Naive B cell (primary cell): ENCODE results near the gene FHIT. TPM values are rescaled to one million over a fixed set of nuclear protein-coding genes. Genes with fewer than 3 reads are reported as not detected.

ENCODE experiments used
- ATAC-seq, 2 donors: fragments of 150-1000 bp; cut with Tn5 transposase; 2 replicates each; pipeline ENCODE4 v1.10.0; 2021; ENCODE audit warnings: low read depth in 2 of 2, mild to moderate bottlenecking in 2 of 2, moderate library complexity in 2 of 2
- DNase-seq: peaks from one replicate; pipeline ENCODE4 v3.0.0; 2022
- H3K27ac Mint-ChIP-seq, 6 donors: one replicate each; pipeline ENCODE4 v1.8.0; 2020 to 2022; ENCODE audit warnings: mild to moderate bottlenecking in 6 of 6, mixed read lengths in 6 of 6, moderate library complexity in 5 of 6, inconsistent platforms in 2 of 6
- H3K27me3 Mint-ChIP-seq, 3 donors: one replicate each; pipeline ENCODE4 v1.8.0; 2021 to 2022; ENCODE audit warnings: mixed read lengths in 3 of 3, mild to moderate bottlenecking in 1 of 3
- H3K36me3 Mint-ChIP-seq, 2 donors: one replicate each; pipeline ENCODE4 v1.8.0; 2020 to 2022; ENCODE audit warnings: mixed read lengths in 2 of 2, inconsistent platforms in 1 of 2, mild to moderate bottlenecking in 1 of 2
- H3K4me1 Mint-ChIP-seq, 3 donors: one replicate each; pipeline ENCODE4 v1.8.0; 2020 to 2022; ENCODE audit warnings: mixed read lengths in 3 of 3, inconsistent platforms in 1 of 3, mild to moderate bottlenecking in 1 of 3, moderate library complexity in 1 of 3
- H3K4me3 Mint-ChIP-seq, 8 donors: one replicate each; pipeline ENCODE4 v1.8.0; 2020 to 2022; ENCODE audit warnings: mild to moderate bottlenecking in 8 of 8, mixed read lengths in 8 of 8, moderate library complexity in 8 of 8, inconsistent platforms in 2 of 8
- H3K9me3 Mint-ChIP-seq, 7 donors: one replicate each; pipeline ENCODE4 v1.8.0; 2020 to 2022; ENCODE audit warnings: mixed read lengths in 7 of 7, mild to moderate bottlenecking in 5 of 7, inconsistent platforms in 2 of 7, moderate library complexity in 1 of 7
- polyA plus RNA-seq, 6 donors: library from polyadenylated mRNA; unstranded; fragments of 300-500 nt; fragmentation: Illumina TruSeq; gene quantifications; one replicate each; pipeline ENCODE4 v1.2.3, GENCODE V29; 2021; ENCODE audit warnings: low read depth in 6 of 6

Gene FHIT
- polyA plus RNA-seq: 10 to 100 TPM in 2 of 6 donors, 1 to 10 TPM in 4; 3.2 to 12.6 (median 7.1) TPM

DNA sequence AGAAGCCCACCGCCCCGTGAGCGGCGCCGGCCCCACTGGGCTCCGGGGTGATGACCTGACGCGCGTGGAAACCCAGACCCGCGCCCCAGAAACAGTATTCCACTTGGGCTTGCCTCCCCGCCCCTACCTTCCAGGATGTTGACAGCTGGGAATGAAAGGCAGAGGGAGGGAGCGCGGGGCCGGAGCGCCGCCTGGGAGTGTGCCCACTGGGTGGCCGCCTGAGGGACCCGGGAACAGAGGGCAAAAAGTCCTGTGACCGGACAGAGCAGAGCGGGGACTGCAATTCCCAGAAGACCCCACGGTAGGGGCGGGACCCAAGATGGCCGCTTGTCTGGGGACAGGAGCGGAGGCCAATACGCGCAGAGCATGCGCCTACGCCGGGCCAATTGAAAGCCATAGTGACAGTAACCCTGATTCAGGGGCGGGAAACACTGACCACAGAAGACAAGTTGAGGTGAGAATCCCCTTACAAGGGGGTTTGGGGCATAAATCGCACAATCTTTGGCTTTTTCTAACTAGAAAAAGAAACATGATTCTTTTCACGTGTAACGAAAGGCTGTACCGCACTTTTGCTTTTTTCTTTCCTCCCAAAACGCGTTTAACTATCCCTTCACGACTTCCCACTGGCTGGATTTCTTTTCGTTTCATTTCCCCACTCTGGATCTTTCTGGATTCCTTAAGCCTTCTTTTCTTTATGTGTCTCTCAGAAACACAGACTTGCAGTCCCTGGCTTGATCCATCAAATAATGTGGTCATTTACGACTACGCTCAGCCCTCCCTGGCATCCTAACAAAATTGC is at the start of gene FHIT:
Gene FHIT, minus strand, starts transcription at position 279 of the 799 bp plus-strand sequence.
- Mint-ChIP-seq H3K4me3 (peak within 1 kb of the TSS; percentile 84 to 98 (median 95)), H3K36me3 (no peaks in the 10 kb centered on the region), H3K9me3 (no peaks in the 10 kb centered on the region), H3K4me1 (peaks cover 22 to 25% (median 25%) of the 10 kb centered on the region in 3 donors), H3K27me3 (peaks cover 7 to 10% (median 8%) of the 10 kb centered on the region in 3 donors), H3K27ac (peak within 1 kb of the TSS; percentile 50 to 98 (median 88))
- ATAC-seq (peak; percentile 87 to 89), DNase-seq (peak; percentile 89)

DNA sequence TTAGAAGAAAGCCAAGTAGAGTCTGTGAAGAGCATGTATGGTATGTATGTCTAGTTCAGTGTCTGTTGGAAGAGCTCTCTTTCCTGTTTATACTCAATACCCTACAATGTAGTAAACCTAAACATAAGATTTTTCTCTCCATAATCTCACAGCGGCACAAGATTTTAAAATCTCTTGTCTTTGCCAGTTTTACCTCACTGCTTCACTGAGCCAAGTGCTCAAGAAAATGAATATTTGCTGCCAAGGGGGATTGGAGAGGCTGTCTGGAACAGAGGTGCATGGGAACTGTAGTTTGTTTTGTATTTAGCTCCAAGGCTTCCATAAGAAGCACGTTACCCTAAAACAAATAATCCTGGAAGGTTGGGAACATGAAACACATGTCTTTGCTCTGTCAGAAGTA is 49.5 kb upstream of the FHIT start:
- Mint-ChIP-seq H3K4me3 (no peak overlapping the region), H3K9me3 (peaks cover 0 to 4% (median under 1%) of the 10 kb centered on the region in 7 donors), H3K36me3 (no peaks in the 10 kb centered on the region), H3K27me3 (peaks cover 0 to 8% (median under 1%) of the 10 kb centered on the region in 3 donors), H3K27ac (no peak overlapping the region), H3K4me1 (no peaks in the 10 kb centered on the region)
- ATAC-seq (no peak), DNase-seq (no peak)

DNA sequence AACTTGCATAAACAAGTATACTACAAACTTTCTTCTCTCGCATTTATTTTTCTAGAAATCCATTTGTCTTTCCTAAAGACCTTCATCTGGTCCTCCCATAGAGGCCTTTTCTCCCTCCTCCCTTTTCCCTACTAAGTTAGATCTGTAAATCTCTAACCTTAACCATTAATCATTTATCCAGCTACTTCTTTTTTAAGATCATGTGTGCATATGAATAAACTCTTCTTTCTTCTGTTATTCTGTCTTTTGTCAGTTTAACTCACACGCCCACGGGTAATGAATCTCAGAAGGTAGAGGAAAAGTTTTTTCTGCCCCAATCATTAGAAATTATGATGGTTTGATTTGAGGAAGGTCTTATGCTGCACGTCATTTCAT is 48.7 kb upstream of the FHIT start:
- Mint-ChIP-seq H3K27me3 (peaks cover 0 to 8% (median 0%) of the 10 kb centered on the region in 3 donors), H3K27ac (no peak overlapping the region), H3K36me3 (no peaks in the 10 kb centered on the region), H3K4me3 (no peak overlapping the region), H3K9me3 (peaks cover 0 to 2% (median 0%) of the 10 kb centered on the region in 7 donors), H3K4me1 (no peaks in the 10 kb centered on the region)
- DNase-seq (no peak), ATAC-seq (no peak)

DNA sequence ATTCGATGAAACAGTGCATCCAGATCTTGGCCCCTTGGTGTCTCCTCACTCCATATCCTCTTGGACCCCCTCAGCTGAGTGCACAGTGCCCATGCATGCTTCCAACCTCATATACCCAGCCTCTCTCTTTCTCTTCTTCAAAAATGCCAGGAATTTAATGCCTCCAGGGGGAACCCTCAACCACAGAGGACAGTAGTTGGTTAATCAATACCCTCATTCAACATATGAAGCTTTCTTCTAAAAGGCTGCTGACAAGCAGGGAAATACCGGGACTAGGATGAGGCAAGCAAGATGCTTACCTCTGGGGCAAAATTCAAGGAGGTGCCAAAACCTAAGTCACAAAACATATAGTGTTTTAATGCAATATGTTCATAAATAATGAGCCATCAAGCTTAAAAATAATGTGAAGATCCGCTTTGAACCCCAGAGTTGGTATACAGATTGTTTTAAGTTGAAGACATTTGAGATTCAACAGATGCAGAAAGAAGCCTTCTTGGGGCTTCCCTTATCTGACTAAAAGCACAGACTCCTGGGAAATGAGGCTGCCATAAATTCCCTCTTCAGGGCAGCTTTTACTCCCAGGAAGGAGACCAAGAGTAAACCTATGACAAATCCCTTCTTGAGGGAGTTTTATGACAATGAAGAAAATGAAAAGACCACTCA is 48.2 kb upstream of the FHIT start:
- DNase-seq (no peak), ATAC-seq (no peak)
- Mint-ChIP-seq H3K4me3 (no peak overlapping the region), H3K9me3 (no peaks in the 10 kb centered on the region), H3K27me3 (peaks cover 0 to 4% (median 0%) of the 10 kb centered on the region in 3 donors), H3K27ac (no peak overlapping the region), H3K36me3 (no peaks in the 10 kb centered on the region), H3K4me1 (no peaks in the 10 kb centered on the region)

DNA sequence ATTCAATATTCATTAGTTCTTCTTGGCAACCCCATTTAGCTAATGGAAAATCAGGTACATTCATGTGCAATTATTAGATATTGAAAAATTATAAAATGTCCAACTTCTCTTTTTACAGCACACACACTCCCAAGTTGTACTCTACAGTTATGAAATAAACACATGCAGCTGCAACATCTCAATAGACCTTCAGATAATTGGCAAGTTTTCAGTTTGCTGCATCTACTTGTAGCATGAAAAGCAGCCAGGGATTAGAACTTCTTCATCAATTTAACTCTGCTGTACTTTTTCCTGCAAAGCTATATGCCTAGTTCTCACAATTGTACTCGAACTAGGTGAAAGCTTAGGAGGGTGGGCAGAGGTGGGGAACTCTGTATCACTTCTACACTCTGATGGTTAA is 46.6 kb upstream of the FHIT start:
- Mint-ChIP-seq H3K9me3 (no peaks in the 10 kb centered on the region), H3K4me1 (no peaks in the 10 kb centered on the region), H3K36me3 (no peaks in the 10 kb centered on the region), H3K4me3 (no peak overlapping the region), H3K27me3 (no peaks in the 10 kb centered on the region), H3K27ac (no peak overlapping the region)
- no peak for DNase-seq
- ATAC-seq: no peak

DNA sequence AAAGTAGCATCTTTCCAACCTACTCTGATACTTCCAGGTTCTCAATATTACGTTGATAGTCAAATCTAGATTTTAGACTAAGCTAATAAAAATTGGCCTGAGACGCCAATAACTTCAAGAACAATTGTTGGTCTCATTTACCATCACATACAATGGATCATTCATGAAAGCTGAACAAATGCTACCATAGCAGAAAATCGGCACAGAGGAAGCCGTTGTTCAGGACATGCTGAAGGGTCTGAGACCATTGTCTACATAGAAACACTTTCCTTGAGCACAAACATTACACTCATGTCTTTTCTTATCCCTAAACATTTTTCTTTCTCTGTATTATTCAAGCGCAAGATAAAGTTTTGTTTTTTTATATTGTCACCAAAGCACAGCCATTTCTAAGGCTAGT is 37.2 kb upstream of the FHIT start:
- no peak for ATAC-seq
- DNase-seq: no peak
- H3K27ac Mint-ChIP-seq: no peak overlapping the region
- H3K4me1 Mint-ChIP-seq: no peaks in the 10 kb centered on the region
- peaks cover 0 to 2% (median 0%) of the 10 kb centered on the region in 7 donors for H3K9me3 Mint-ChIP-seq
- no peaks in the 10 kb centered on the region for H3K36me3 Mint-ChIP-seq
- no peak overlapping the region for H3K4me3 Mint-ChIP-seq
- peaks cover 0 to 10% (median 0%) of the 10 kb centered on the region in 3 donors for H3K27me3 Mint-ChIP-seq

DNA sequence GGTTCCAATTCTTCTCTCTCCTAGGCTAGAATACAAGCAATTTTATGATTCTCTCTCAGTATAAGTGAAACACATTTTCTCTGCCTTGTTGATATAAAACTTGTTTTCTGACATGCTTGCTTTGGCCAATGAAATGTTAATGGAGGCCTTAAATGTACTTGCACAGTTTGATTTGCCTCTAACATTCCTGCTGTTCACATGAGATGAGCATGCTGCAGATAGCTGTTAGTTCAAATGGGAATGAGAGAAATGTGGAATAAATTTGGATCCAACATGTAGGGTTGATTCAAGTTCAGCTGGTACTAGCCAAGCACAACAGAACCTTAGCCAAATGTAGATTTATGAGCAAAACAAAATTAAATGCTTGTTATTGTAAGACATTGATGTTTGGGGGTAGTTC is 32.6 kb upstream of the FHIT start:
- H3K27ac Mint-ChIP-seq: no peak overlapping the region
- ATAC-seq: no peak
- no peak for DNase-seq

DNA sequence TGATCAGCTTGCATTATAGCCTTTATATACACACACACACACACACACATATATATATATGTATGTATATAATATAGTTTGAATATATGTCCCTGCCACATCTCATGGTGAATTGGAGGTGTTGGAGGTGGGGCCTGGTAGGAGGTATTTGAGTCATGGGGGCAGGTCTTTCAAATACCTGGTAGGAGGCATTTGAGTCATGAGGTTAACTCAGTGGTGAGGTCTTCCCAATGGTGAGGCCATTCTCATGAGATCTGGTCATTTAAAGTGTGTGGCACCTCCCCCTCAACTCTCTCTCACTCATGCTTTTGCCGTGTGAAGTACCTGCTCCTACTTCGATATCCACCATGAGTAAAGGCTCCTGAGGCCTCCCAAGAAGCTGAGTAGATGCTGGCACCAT is 27.5 kb upstream of the FHIT start:
- ATAC-seq: no peak
- peaks cover 0 to 2% (median 0%) of the 10 kb centered on the region in 7 donors for H3K9me3 Mint-ChIP-seq

More for the DNA sequence above, 32.6 kb upstream of the FHIT start:
- no peaks in the 10 kb centered on the region for H3K4me1 Mint-ChIP-seq
- no peaks in the 10 kb centered on the region for H3K27me3 Mint-ChIP-seq
- no peaks in the 10 kb centered on the region for H3K9me3 Mint-ChIP-seq
- no peak overlapping the region for H3K4me3 Mint-ChIP-seq
- H3K36me3 Mint-ChIP-seq: no peaks in the 10 kb centered on the region

DNA sequence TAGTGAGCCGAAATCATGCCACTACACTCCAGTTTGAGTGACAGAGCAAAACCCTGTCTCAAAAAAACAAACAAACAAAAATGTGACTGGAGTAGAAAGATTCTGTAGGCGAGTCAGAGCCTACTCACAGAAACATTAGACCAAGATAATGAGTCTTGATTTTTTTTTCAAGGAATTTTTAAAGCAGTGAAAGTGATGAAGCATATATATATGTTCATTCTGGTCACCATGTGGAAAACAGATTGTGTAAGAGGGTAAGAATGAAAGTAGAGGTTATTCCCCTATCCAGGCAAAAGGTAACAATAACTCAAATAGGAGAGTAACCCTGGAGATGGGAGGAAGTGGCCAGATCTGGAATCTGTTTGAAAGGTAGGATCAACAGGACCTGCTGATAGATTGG is 26.2 kb upstream of the FHIT start:
- Mint-ChIP-seq H3K36me3 (no peaks in the 10 kb centered on the region), H3K9me3 (peaks cover 0 to 2% (median 0%) of the 10 kb centered on the region in 7 donors)

More for the DNA sequence above, 27.5 kb upstream of the FHIT start:
- Mint-ChIP-seq H3K36me3 (no peaks in the 10 kb centered on the region), H3K4me1 (peaks cover 0 to 6% (median 0%) of the 10 kb centered on the region in 3 donors), H3K27me3 (peaks cover 0 to 17% (median 5%) of the 10 kb centered on the region in 3 donors), H3K27ac (no peak overlapping the region), H3K4me3 (no peak overlapping the region)
- no peak for DNase-seq

DNA sequence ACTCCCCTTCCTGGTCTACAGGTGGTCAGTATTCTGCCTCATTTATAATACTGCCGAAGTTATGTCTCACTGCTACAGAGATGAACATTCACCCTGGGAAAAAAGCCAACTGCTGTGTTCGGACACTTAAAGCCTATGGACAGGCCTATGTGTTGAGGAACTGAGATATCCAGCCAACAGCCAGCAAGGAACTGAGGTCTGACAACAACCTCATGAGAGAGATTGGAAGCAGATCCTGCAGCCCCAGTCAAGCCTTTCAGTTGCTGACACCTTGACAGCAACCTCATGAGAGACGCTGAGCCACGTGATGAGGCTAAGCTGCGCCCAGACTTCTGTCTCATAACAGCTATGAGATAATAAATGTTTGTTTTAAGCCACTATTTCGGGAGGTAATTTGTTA is 18.2 kb upstream of the FHIT start:
- Mint-ChIP-seq H3K4me1 (no peaks in the 10 kb centered on the region), H3K9me3 (no peaks in the 10 kb centered on the region), H3K27ac (no peak overlapping the region), H3K27me3 (peaks cover 0 to 14% (median 11%) of the 10 kb centered on the region in 3 donors), H3K36me3 (no peaks in the 10 kb centered on the region), H3K4me3 (no peak overlapping the region)
- DNase-seq (no peak), ATAC-seq (no peak)

More for the DNA sequence above, 26.2 kb upstream of the FHIT start:
- Mint-ChIP-seq H3K27me3 (peaks cover 0 to 21% (median 14%) of the 10 kb centered on the region in 3 donors), H3K27ac (no peak overlapping the region), H3K4me3 (no peak overlapping the region), H3K4me1 (peaks cover 0 to 6% (median 0%) of the 10 kb centered on the region in 3 donors)
- ATAC-seq (no peak), DNase-seq (no peak)

DNA sequence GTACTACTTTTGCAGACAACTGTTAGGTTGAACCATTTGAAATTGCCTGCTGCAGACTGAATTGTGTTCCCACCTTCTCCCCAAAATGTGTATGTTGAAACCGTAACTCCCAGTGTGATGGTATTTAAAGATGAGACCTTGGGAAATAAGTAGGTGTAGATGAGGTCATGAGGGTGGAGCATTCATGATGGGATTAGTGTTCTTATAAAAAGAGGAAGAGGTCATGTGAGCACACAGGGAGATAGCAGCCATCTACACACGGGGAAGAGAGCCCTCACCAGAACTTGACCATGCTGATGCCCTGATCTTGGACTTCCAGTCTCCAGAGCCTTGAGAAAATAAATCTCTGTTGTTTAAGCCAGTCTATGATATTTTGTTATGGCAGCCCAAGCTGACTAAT is 17.4 kb upstream of the FHIT start:
- Mint-ChIP-seq H3K27me3 (peaks cover 0 to 8% (median 3%) of the 10 kb centered on the region in 3 donors), H3K4me1 (no peaks in the 10 kb centered on the region)

DNA sequence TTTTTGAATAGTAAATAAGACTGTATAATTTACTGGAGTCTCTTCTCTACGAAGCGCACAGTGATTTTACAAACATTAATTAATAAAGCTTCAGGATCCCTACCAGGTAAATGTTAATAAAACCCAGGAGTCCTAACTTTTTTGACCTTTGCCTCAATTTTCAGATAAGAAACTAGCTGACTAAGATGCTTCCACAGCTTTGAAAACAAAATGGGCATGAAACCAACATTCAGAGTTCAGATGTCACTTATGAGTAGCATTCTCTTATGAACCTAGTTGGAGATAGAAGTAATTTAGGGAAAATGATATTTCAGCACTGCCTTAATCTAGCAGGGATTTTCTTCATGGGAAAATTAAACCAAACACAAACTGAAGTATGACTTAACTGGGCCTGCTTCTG is 13.0 kb upstream of the FHIT start:
- DNase-seq (no peak), ATAC-seq (no peak)
- peaks cover 7 to 15% of the 10 kb centered on the region in 2 donors for H3K36me3 Mint-ChIP-seq
- H3K4me3 Mint-ChIP-seq: no peak overlapping the region
- H3K27me3 Mint-ChIP-seq: peaks cover 0 to 27% (median 24%) of the 10 kb centered on the region in 3 donors
- H3K4me1 Mint-ChIP-seq: no peaks in the 10 kb centered on the region
- H3K27ac Mint-ChIP-seq: no peak overlapping the region
- H3K9me3 Mint-ChIP-seq: peaks cover 4 to 17% (median 6%) of the 10 kb centered on the region in 7 donors

More for the DNA sequence above, 17.4 kb upstream of the FHIT start:
- no peak overlapping the region for H3K4me3 Mint-ChIP-seq
- ATAC-seq: no peak
- no peaks in the 10 kb centered on the region for H3K36me3 Mint-ChIP-seq
- H3K27ac Mint-ChIP-seq: no peak overlapping the region
- DNase-seq: no peak
- no peaks in the 10 kb centered on the region for H3K9me3 Mint-ChIP-seq

DNA sequence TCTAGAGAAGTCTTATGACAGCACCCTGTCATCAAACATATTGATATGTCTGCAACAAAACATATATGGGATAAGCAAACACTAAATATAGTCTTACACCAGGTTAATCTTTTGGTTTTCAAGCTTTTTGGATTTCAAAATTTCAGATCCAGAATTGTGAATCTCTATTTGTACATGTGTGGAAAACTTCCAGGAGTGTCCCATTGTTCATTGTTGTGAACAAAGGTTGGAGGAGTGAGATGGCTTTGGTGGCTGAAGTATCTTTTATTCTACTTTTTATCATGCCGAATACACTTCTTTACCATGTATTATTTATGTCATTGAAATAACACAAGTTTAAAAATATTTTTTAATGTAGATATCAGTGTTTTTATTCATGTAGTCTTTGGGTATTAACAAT is 5.9 kb upstream of the FHIT start:
- DNase-seq (no peak), ATAC-seq (no peak)
- Mint-ChIP-seq H3K9me3 (peaks cover 4 to 17% (median 6%) of the 10 kb centered on the region in 7 donors), H3K4me1 (peaks cover 0 to 3% (median 1%) of the 10 kb centered on the region in 3 donors), H3K27ac (no peak overlapping the region), H3K4me3 (no peak overlapping the region), H3K36me3 (peaks cover 7 to 15% of the 10 kb centered on the region in 2 donors), H3K27me3 (peaks cover 7 to 28% (median 21%) of the 10 kb centered on the region in 3 donors)

DNA sequence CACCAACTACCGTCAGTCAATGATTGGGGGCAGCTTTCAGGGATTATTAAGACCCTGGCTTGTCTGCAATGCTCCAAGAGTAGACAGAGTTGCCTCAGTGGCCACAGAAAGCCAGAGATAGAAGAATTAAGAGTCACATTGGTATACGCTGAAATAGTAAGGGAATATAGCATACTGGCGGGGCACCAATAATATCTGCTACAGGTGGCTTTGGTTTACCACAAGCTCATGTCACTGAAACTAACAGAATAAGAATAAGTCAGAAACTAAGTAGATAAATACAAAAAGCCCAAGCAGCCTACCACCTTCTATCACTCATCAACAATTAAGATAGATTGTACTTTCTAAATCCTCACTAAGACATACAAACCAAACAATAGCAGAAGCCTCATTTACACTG is 2.5 kb upstream of the FHIT start:
- H3K4me3 Mint-ChIP-seq: peak overlapping the region in 1 of 8 donors; percentile 95
- peaks cover 7 to 10% (median 7%) of the 10 kb centered on the region in 3 donors for H3K27me3 Mint-ChIP-seq
- H3K4me1 Mint-ChIP-seq: peaks cover 22 to 25% (median 23%) of the 10 kb centered on the region in 3 donors
- H3K36me3 Mint-ChIP-seq: no peaks in the 10 kb centered on the region
- H3K27ac Mint-ChIP-seq: no peak overlapping the region
- ATAC-seq: no peak
- no peak for DNase-seq
- H3K9me3 Mint-ChIP-seq: no peaks in the 10 kb centered on the region
